HEK293 (cell line): ENCODE measurements around the gene CTCF.

ENCODE experiments used
- ATF2 ChIP-seq: fragments of 450-650 bp; formaldehyde crosslinking; IDR thresholded peaks from 2 replicates; pipeline ENCODE4 v1.5.1; 2016; ENCODE audit warnings: missing biosample characterization, missing genetic modification characterization, low read depth
- CTCF ChIP-seq: fragments of 450-650 bp; formaldehyde crosslinking; IDR thresholded peaks from 2 replicates; pipeline ENCODE4 v1.5.1; 2016; ENCODE audit warnings: missing biosample characterization, missing genetic modification characterization
- KLF16 ChIP-seq: fragments of 450-650 bp; formaldehyde crosslinking; IDR thresholded peaks from 2 replicates; pipeline ENCODE4 v1.5.1; 2017; ENCODE audit warnings: missing biosample characterization, missing genetic modification characterization
- REST ChIP-seq: fragments of 450-650 bp; formaldehyde crosslinking; IDR thresholded peaks from 2 replicates; pipeline ENCODE4 v1.5.1; 2016; ENCODE audit warnings: missing biosample characterization, missing genetic modification characterization
- SALL2 ChIP-seq: fragments of 450-650 bp; formaldehyde crosslinking; IDR thresholded peaks from 2 replicates; pipeline ENCODE4 v1.5.0; 2017; ENCODE audit warnings: missing biosample characterization, mild to moderate bottlenecking, missing genetic modification characterization, borderline replicate concordance
- TCF7L2 ChIP-seq: IDR thresholded peaks from 2 replicates; pipeline ENCODE4 v1.6.1; 2011; ENCODE audit warnings: low read depth, mild to moderate bottlenecking, inconsistent platforms, low read length, moderate library complexity, borderline replicate concordance
- ZNF146 ChIP-seq: fragments of 450-650 bp; formaldehyde crosslinking; IDR thresholded peaks from 2 replicates; pipeline ENCODE4 v1.5.1; 2016; ENCODE audit warnings: missing biosample characterization, missing genetic modification characterization
- ZNF175 ChIP-seq: fragments of 450-650 bp; formaldehyde crosslinking; IDR thresholded peaks from 2 replicates; pipeline ENCODE4 v1.5.1; 2016; ENCODE audit warnings: missing biosample characterization, missing genetic modification characterization
- ZNF19 ChIP-seq: fragments of 450-650 bp; formaldehyde crosslinking; IDR thresholded peaks from 2 replicates; pipeline ENCODE4; 2016; ENCODE audit warnings: missing biosample characterization, missing genetic modification characterization, low read depth
- ZNF274 ChIP-seq, 2 experiments: fragments of 200-500 bp in 1 of 2; fragments of 450-650 bp in 1 of 2; sonication (Bioruptor generic) in 1 of 2; formaldehyde crosslinking in 1 of 2; IDR thresholded peaks; 2 replicates each; pipeline versions ENCODE4 v1.5.1 to v1.6.1; 2014 to 2016; ENCODE audit warnings: borderline replicate concordance in 1 of 2, inconsistent platforms in 1 of 2, low read length in 1 of 2, missing biosample characterization in 1 of 2, missing genetic modification characterization in 1 of 2
- ZNF335 ChIP-seq: fragments of 450-650 bp; formaldehyde crosslinking; conservative IDR thresholded peaks from 2 replicates; pipeline ENCODE4 v1.5.1; 2016; ENCODE audit warnings: missing biosample characterization, missing genetic modification characterization
- ZNF449 ChIP-seq: fragments of 450-650 bp; formaldehyde crosslinking; IDR thresholded peaks from 2 replicates; pipeline ENCODE4 v1.5.1; 2017; ENCODE audit warnings: missing biosample characterization, mild to moderate bottlenecking, missing genetic modification characterization, moderate library complexity
- ZNF548 ChIP-seq: fragments of 450-650 bp; formaldehyde crosslinking; IDR thresholded peaks from 2 replicates; pipeline ENCODE4 v1.5.1; 2016; ENCODE audit warnings: missing biosample characterization, missing genetic modification characterization
- ZNF792 ChIP-seq: fragments of 450-650 bp; formaldehyde crosslinking; IDR thresholded peaks from 2 replicates; pipeline ENCODE4 v1.5.1; 2016; ENCODE audit warnings: missing biosample characterization, missing genetic modification characterization

GRCh38 chr16:67659675-67660563 lies 97.6 kb downstream of the CTCF start, which contains the start of gene ACD:
- no peak for TF ChIP-seq ZNF449 (tag by site-specific recombination)
- TF ChIP-seq CTCF = no peak
- no peak for TF ChIP-seq TCF7L2
- TF ChIP-seq KLF16 = peak; percentile 39
- TF ChIP-seq ZNF19 (tag by site-specific recombination) = no peak
- TF ChIP-seq SALL2 (tag by site-specific recombination) = no peak
- TF ChIP-seq REST (tag by site-specific recombination) = 0 out of 2 replicates have a peak, but pooled peaks have one; percentile 55
- no peak for TF ChIP-seq ZNF548 (tag by site-specific recombination)
- no peak for TF ChIP-seq ZNF792 (tag by site-specific recombination)
- TF ChIP-seq ZNF335 (tag by site-specific recombination) = no peak; the same call in 1 of the 2 replicates
- no peak for TF ChIP-seq ZNF146 (tag by site-specific recombination)
- TF ChIP-seq ZNF274 (IDR thresholded peaks at IDR 0.05; ENCODE audit: low read length) = no peak
- TF ChIP-seq ZNF274 (tag by site-specific recombination; IDR thresholded peaks at IDR 0.05; ENCODE audit: borderline replicate concordance) = no peak
- no peak for TF ChIP-seq ATF2 (tag by site-specific recombination)
- no peak for TF ChIP-seq ZNF175
